ENCODE results near the gene CLSTN2. TPM values are rescaled to one million over a fixed set of nuclear protein-coding genes. Genes with fewer than 3 reads are reported as not detected.

CLSTN2 gene

Small RNA genes within 50 kb of the gene (small RNA-seq; reads per million reads assigned to genes)
- gene AC048346.1 (ENCODE audit: low read depth), result not detected
